ENCODE measurements around the gene TUBB.

The TUBB gene

DNA sequence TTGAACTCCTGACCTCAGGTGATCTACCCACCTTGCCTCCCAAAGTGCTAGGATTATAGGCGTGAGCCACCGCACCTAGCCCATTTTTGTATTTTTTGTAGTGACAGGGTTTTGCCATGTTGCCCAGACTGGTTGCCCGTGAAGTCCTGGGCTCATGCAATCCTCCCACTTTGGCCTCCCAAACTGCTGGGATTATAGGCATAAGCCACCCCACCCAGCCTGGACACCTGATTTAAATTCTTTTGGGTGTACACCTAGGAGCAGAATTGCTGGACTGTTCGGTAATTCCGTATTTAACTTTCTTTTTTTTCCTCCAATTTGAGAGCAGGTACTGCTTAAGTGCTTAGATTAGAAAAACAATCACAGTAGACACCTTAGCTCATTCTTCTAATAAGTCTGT is 23.7 kb upstream of the TUBB start:
- in situ Hi-C loops (cut with MboI; ENCODE audit: low sequenced_read_pairs, unreplicated experiment), result no loop called here

DNA sequence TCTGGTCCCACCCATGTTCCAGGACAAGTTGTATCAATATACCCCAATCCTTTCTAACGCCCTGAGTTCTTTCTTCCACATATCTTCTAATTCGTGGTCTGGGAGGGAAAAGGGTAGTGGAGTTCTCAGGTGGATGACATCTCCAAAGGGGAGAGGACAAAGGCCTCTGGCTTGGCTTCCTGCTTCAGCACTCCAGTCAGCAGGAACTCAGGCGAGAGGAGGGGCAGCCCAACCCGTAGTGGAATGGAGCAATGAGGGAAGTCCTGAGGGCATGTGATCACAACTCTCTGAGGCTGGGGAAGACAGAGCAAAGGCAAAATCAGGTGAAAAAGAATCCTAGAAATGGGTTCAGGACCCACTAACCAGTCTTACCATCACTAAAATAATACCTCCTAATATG is 19.8 kb upstream of the TUBB start:
- in situ Hi-C loops (cut with MboI; ENCODE audit: low sequenced_read_pairs, unreplicated experiment), result no loop called here
- no peak for DNase-seq (ENCODE audit: low spot score)
- TF ChIP-seq, protein P1, sequence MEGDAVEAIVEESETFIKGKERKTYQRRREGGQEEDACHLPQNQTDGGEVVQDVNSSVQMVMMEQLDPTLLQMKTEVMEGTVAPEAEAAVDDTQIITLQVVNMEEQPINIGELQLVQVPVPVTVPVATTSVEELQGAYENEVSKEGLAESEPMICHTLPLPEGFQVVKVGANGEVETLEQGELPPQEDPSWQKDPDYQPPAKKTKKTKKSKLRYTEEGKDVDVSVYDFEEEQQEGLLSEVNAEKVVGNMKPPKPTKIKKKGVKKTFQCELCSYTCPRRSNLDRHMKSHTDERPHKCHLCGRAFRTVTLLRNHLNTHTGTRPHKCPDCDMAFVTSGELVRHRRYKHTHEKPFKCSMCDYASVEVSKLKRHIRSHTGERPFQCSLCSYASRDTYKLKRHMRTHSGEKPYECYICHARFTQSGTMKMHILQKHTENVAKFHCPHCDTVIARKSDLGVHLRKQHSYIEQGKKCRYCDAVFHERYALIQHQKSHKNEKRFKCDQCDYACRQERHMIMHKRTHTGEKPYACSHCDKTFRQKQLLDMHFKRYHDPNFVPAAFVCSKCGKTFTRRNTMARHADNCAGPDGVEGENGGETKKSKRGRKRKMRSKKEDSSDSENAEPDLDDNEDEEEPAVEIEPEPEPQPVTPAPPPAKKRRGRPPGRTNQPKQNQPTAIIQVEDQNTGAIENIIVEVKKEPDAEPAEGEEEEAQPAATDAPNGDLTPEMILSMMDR (IDR thresholded peaks at IDR 0.05; ENCODE audit: borderline replicate concordance, control extremely low read depth, extremely low read depth, insufficient read depth, missing control alignments), result no peak

More for the DNA sequence above, 23.7 kb upstream of the TUBB start:
- TF ChIP-seq, protein P1 (IDR thresholded peaks at IDR 0.05; ENCODE audit: borderline replicate concordance, control extremely low read depth, extremely low read depth, insufficient read depth, missing control alignments), result no peak
- DNase-seq (ENCODE audit: low spot score), result no peak

DNA sequence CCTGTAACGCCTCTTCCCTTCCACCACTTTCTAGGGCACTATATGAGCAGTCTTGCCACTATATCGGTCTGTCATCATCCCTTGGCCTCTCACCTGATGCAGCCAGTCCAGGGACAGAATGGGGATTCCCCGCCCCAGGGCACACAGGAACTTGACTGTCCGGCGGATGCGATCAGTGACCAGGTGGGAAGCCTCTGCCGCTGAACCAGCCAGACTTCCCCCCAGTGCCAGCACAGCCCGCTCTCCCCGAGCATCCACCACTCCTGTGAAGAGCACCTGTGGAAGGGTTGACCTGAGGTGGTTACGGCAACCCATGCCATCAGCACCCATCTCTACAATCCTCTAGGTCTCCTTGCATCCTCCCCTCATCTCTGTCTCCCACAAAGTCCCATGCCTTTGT is 17.1 kb upstream of the TUBB start:
- no peak for DNase-seq (ENCODE audit: low spot score)

DNA sequence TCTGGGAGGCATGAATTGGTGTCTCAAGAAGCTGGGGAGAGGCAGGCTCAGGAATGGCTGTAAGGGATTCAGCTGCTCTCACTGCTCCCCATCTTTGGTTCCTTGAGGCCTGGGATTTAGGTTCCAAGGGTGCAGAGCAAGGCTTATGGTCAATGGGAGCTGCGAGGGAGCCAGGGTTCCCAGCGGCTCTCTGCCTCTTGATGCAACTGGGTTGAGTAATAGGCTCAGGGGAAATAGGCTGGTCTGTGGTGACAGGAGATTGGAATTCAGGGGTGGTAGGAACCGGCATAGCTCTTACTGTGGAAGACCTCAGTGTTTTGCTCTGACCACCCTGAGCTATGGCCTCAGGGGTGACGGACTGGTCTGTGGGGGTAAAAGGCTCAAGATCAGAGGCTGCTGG is 16.3 kb upstream of the TUBB start:
- TF ChIP-seq, protein P1 (IDR thresholded peaks at IDR 0.05; ENCODE audit: borderline replicate concordance, control extremely low read depth, extremely low read depth, insufficient read depth, missing control alignments), result no peak
- DNase-seq (ENCODE audit: low spot score), result no peak
- in situ Hi-C loops (cut with MboI; ENCODE audit: low sequenced_read_pairs, unreplicated experiment), result no loop called here

More for the DNA sequence above, 17.1 kb upstream of the TUBB start:
- TF ChIP-seq, protein P1 (IDR thresholded peaks at IDR 0.05; ENCODE audit: borderline replicate concordance, control extremely low read depth, extremely low read depth, insufficient read depth, missing control alignments), result no peak
- in situ Hi-C loops (cut with MboI; ENCODE audit: low sequenced_read_pairs, unreplicated experiment), result no loop called here

DNA sequence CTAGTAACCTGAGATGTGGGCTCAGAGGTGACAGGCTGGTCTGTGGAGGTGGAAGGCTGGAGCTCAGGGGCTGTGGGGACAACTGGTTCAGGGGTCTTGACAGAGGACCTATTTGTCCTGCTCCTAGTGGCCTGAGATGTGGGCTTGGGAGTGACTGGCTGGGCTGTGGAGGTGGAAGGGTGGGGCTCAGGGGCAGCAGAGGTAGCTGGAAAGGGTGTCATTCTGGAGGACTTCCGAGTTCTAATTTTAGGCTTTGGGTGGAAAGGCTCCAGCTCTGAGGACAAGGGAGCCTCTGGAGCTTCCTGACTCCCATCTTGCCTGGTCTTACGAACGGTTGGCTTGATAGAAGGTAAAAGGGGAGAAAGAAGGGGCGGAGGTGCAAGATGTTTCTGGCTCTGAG is 14.5 kb upstream of the TUBB start:
- in situ Hi-C loops (cut with MboI; ENCODE audit: low sequenced_read_pairs, unreplicated experiment), result no loop called here
- DNase-seq (ENCODE audit: low spot score), result no peak
- TF ChIP-seq, protein P1 (IDR thresholded peaks at IDR 0.05; ENCODE audit: borderline replicate concordance, control extremely low read depth, extremely low read depth, insufficient read depth, missing control alignments), result no peak

DNA sequence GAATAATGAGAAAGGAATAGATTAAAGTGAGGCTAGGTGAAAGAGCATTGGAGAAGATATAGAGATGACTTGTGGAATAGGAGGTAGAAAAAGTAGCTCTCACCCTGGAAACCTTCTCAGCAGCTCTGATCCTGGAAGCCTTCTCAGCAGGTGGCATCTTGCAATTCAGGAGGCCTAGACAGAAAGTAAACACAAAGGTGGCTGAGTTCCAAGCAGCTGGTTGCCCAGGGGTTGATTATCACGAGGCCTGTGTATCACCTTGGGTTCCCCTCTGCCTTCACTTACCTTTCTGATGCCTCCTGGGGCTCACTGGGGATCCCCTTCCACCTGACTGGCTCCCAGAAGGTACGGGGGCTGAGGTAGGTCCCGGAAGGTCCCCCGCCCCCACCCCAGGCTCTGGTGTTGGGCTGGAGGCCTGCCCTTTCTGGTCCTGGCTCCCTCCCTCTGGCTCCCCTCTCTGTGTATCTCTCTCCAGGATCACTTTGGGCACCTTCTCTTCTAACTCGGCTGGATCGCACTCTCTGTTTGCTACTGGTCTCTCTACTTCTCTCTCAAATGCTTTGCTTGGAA is 12.8 kb upstream of the TUBB start:
- in situ Hi-C loops (cut with MboI; ENCODE audit: low sequenced_read_pairs, unreplicated experiment), result no loop called here
- TF ChIP-seq, protein P1 (IDR thresholded peaks at IDR 0.05; ENCODE audit: borderline replicate concordance, control extremely low read depth, extremely low read depth, insufficient read depth, missing control alignments), result no peak
- no peak for DNase-seq (ENCODE audit: low spot score)
